GM12865 (cell line): Measurements from ENCODE around the gene XPNPEP2.

Source experiments
- DNase-seq: peaks from one replicate; pipeline ENCODE4 v3.0.0; 2010; ENCODE audit warnings: low read depth
- H3K4me3 ChIP-seq: 2 replicates; pipeline ENCODE4 v1.5.1; 2011; ENCODE audit warnings: mild to moderate bottlenecking, low read depth, low read length, control low read depth
- TF ChIP-seq, protein P1 (sequence below): IDR thresholded peaks from 2 replicates; pipeline ENCODE4 v1.5.1; 2011; ENCODE audit warnings: low read length, control low read depth, low read depth, inconsistent platforms; ENCODE audit not compliant: insufficient read depth; ENCODE audit errors: missing control alignments

The XPNPEP2 gene

GRCh38 chrX:129768586-129769466 is 30.0 kb downstream of the XPNPEP2 start:
- DNase-seq = no peak
- TF ChIP-seq, protein P1, sequence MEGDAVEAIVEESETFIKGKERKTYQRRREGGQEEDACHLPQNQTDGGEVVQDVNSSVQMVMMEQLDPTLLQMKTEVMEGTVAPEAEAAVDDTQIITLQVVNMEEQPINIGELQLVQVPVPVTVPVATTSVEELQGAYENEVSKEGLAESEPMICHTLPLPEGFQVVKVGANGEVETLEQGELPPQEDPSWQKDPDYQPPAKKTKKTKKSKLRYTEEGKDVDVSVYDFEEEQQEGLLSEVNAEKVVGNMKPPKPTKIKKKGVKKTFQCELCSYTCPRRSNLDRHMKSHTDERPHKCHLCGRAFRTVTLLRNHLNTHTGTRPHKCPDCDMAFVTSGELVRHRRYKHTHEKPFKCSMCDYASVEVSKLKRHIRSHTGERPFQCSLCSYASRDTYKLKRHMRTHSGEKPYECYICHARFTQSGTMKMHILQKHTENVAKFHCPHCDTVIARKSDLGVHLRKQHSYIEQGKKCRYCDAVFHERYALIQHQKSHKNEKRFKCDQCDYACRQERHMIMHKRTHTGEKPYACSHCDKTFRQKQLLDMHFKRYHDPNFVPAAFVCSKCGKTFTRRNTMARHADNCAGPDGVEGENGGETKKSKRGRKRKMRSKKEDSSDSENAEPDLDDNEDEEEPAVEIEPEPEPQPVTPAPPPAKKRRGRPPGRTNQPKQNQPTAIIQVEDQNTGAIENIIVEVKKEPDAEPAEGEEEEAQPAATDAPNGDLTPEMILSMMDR = no peak
- peak overlapping the region; percentile 20 for H3K4me3 ChIP-seq

GRCh38 chrX:129769467-129770154 is 30.8 kb downstream of the XPNPEP2 start:
- H3K4me3 ChIP-seq = peak overlapping the region; percentile 20
- TF ChIP-seq, protein P1 = no peak
- peak; percentile 95 for DNase-seq

DNA sequence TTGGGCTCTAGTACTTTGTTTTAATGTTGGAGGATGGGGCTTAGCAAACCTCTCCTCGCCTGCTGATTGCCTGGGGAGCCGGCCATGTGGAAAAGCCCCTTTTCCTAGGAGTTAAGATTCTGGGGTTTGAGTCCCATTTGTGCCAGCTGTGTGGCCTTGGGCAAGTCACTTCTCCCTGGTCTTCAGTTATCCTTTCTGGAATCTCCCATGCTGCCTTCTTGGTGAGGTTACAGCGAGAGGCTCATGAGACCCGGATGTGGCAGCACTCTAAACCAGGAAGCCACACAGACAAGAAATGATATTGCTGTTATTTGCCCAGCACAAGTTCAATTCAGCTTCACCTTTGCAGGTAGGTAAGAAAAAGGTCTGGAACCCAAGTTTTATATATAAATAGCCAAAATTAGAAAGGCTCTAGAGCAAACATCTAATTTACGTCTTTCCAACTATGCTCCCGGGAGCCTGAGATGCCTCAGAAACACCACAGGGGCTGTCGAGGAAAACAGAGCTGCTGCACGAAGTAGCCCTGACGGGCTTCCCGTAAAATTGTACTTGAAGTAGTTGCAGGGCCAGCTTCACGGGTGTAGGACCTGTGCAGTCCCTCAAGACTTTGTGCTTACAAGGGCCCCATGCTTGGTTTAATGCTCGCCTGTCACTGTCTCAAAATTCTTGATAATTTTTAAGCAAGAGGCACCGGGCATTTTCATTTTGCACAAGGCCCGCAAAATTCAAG is 32.7 kb downstream of the XPNPEP2 start:
- DNase-seq = peak; percentile 62
- TF ChIP-seq, protein P1 = no peak
- H3K4me3 ChIP-seq = peak overlapping the region; percentile 7

DNA sequence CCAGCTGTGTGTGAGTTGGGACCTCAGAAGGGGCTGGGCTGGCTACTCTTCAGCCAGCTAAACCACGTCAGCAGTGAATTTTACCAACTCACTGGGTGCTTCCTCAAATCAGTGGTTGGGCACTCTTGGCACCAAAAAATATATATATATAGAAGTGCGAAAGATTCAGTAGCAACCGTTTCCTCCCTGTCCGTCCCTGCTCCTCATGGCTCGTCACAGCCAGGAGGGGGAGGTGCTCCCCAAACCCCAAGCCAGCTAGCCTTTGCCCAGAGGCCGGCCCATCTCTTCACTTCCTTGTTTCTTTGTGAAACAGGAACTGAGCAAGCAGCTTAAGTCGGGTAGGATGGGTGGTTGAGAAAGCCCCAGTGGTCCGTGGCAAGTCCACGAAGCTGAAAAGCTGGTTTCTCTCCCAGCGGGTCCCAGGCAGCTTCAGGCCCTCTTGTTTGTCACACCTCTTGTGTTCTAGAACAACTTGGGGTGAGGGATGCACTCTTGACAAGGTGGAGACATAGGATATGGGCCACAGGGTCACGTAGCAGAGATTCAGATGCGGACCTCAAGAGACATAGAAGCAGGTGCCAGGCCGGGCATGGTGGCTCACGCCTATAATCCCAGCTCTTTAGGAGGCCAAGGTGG is 34.1 kb downstream of the XPNPEP2 start:
- TF ChIP-seq, protein P1 = no peak
- DNase-seq = peak; percentile 94
- H3K4me3 ChIP-seq = peak overlapping the region; percentile 45

GRCh38 chrX:129773649-129774458 is 35.1 kb downstream of the XPNPEP2 start:
- DNase-seq = peak; percentile 63
- TF ChIP-seq, protein P1 = no peak
- H3K4me3 ChIP-seq = peak overlapping the region; percentile 45
